ENCODE measurements around the gene DNAJC7.
"Not testable (repeated sequence)": the region's sequence is repeated elsewhere in the genome, so short reads cannot be mapped to it uniquely, and the experiment has no call there.

The DNAJC7 gene

DNA sequence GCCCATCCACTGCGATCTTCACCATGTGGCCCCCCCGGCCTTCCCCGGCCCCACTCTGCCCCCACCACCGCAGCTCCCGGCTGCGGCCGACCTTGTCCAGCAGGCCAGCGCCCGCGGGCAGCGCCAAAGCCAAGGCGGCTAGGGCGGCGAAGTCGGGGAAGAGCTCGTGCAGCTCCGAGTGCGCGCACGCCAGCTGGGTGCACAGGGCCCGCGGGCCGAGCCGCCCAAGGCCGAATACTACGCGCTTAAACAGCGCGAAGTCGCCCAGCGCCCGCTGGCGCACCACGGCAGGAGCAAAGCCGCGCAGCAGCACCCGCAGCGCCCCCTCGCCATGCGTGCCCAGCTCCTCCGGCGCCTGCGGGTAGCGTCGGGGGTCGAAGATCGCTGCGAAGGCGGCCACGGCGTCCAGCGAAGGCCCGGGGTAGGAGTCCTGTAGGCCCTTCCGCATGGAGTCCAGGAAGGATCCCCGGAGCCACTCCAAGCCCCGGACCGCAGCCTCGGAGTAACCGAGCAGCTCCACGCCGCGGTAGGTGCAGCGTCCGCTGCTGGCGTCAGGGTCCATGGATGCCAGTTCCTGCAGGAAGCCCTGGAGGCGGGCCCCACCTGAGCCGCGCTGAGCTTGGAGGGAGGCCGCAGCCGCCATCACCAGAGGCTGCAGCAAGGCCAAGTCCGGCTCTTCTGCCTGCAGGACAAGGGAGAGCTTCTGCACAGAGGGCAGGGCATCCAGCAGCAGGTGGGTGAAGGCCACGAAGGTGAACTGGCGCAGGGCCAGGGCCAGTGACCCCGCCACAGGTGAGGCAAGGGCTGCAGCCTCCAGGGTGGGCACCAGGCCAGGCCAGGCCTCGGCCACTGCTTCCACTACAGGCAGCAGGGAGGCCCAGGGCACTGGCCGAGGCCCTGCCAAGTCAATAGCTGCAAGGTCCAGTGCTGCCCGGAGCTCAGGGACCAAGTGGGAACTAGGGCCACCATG, 22.8 kb upstream of the DNAJC7 start:
- FAIRE-seq: no peak

DNA sequence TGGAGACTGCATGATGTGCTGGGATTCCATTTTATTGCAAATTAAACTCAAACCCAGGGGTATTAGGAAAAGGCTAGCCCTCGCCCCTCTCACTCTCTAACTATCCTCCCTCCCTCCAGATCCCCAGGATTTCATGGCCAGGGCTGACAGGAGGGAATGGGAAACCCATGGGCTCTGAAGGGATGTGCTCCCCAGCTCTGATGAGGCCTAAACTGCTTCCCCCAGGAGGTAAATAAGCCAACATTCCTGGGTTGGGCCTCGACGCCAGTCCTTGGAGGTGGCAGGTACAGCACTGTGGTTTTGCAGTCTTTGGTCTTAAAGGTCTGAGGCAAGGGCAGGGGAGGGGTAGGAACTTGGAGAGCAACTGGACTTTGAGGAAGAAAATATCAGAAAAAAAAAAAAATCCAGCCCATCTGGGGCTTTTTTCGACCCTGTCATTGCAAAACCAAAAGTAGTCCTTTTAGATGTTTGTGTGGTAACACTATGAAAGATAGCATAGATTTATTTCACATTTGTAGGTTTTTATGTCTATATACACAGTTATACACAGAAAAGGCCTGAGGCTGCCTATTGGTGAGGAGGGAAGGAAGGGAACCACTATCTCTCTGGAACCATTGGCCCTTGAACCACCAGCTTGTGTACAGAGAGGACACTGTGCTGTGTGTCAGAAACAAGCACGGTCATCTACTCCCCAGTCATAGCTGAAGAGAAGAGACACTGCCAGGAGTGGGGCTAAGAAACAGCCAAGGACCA, 21.2 kb upstream of the DNAJC7 start:
- FAIRE-seq: no peak

DNA sequence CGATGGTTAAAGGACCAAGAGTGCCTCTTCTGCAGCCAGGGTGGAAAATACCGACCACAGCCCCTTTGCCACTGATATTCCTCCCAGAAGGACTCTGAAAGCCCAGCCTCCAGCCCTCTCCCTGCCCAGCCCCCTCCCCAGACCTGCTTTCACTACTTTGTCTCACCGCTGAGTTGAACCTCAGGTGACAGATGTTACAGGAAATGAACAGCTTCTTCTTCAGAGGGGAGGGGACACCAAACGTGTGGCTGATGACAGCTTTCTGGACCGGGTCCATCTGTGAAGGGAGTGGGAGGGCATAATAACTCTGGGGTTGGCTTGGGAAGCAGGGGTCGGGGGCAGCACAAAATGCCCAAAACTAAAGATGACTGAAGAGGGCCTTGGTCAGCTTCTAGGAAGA, 16.8 kb upstream of the DNAJC7 start:
- no peak for FAIRE-seq

DNA sequence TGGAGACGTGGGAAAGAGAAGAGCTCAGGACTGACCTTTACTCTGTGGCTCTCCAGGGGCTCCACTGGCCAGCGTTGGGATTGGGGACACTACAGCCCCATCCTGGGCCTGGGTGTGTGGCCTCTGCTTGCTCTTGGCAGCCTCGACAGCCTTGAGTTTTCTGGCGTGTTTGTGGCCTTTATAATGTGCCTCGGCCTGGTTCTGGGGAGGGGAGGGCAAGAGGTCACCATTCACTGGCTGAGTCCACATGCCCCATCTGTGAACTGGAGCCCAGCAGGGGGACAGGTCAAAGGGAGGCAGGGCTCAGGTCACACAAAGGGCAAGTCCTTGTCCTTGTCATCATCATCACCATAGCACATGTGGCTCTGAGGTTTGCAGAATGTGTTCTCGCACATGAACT, 14.3 kb upstream of the DNAJC7 start:
- FAIRE-seq: no peak

DNA sequence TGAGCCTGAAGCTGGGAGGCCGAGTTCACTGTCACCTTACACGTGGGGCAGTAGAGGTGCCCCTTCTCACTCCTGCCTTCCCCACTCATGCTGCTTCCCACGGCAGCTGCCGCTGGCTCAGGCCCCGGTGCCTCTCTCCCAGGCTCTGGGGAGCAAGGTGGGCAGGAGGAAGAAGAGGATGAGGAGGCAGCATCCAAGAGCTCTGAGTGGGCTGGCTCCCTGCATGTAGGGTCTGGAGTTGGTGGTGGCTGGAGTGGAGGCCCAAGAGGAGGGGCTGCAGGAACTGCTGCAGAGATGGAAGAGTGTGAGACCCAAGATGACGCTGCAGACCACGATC, 11.5 kb upstream of the DNAJC7 start:
- no peak for FAIRE-seq

DNA sequence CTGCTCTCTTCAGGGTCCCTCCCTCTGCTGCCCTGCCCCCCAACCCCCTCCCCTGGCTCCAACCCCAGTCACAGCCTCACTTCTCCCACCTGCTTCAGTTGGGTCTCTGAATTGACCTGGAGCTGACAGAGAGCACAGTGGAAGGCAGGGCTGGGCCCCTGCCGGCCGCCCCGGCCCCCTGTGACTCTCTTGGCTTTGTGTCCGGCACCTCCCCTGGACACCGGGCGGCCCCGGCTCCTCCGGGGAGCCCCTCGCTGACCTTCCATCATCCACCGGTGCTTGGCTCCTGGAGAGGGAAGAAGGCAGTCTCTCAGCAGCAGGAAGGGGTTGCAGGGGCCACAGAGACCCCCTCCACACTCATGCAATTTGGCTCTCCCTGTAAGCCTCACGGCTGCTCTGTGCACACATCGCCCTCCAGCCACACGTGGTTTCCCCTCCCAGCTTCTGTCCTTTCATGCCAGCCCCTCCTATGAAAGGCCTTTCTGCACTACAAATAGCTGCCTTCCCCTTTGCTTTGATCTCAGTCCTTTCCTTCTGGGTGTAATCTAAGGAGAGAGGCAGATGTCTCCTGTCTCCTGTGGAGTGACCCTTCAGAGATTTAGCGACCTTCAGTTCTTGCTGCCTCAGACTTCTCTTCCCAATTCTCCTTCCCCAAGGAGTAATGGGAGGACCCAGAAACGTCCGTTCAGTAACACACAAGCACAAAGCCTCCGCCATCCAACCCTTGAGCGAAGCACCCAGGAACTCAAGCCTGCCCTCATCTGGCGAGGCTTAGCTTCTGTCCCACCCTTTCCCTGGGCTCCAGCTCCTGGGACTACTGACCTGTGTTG, 10.9 kb upstream of the DNAJC7 start:
- FAIRE-seq: peak; percentile 70

DNA sequence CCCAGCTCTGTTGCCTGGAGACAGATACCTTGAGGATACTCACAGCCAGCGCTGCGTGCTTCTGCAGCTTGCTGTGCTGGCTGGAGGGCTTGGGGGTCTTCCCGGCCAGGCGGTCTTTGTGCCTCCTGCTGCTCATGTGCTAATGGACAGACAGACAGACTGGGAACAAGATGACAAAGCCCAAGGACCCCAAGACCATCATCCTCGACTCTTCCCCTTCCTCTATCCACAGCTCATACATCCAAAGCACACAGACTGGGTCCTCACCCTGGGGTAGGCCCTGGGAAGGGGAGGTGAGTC, 10.3 kb upstream of the DNAJC7 start:
- no peak for FAIRE-seq

DNA sequence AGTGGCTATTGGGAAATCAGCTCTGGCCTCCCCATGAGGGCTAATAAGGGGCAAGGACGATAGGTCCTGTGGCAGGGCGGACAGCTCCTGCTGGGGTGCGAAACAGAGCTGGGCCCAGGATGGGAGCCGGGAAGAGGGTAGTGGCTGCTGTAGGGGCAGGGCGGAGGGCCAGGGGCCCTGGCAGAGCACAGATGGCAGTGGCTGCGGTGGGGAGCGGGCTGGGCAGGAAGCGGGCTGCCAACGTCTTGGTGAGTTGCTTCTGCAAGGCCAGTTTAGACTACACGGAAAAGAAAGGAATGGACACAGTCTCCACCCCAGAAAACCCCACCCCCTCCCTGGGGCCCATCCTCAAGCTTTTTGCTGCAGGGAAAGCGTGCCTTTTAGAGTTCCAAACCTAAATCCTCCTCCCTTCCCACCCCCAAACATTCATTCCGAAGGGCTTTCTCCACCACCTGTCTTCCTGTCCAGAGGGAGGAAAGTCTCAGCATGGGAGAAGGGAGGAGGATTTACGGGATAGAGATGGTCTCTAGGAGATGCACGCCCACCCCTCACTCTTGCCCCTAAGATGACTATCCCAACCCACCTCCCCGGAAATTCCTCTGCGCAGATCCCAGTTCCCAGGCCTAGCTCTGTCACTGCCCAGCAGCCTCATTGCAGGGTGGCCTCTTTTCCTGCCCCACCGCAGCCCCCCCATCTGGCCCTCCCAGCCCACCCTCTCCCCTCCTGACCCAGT, 9.8 kb upstream of the DNAJC7 start:
- FAIRE-seq: no peak

DNA sequence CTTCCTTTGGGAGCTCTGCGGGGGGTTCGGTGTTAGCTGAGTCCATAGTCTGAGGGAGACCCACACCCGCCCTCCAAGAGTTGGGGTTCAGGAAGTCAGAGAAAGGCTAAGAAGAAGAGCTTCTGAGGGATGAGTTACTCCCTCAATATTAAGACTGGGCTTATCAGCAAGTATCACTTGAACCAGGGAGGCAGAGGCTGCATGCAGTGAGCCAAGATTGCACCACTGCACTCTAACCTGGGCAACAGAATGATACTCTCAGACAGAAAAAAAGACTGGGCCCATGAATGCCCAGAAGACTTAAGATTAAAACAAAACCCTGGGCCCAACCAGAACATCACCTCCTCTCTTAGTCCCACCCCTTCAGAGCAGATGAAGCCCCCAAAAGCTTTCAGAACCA, 8.7 kb upstream of the DNAJC7 start:
- FAIRE-seq: no peak

DNA sequence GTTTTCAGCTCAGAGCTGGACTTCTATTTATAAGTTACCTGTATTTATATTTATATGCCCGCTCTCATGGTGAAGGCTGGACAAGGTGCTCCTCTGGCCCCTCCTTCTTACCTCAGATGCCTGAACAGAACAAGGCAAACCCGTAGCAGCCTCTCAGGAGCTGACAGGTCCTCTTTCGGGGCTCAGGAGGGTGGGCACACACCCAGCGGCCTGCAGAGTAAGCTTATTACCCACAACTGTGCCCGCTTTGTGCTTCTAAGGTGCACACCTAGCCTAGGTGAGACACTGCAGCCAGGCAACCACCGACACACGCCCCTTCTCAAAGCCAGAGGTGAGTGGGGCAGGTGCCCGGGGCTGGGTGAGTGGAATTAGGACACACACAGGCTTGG, 7.9 kb upstream of the DNAJC7 start:
- FAIRE-seq: no peak

DNA sequence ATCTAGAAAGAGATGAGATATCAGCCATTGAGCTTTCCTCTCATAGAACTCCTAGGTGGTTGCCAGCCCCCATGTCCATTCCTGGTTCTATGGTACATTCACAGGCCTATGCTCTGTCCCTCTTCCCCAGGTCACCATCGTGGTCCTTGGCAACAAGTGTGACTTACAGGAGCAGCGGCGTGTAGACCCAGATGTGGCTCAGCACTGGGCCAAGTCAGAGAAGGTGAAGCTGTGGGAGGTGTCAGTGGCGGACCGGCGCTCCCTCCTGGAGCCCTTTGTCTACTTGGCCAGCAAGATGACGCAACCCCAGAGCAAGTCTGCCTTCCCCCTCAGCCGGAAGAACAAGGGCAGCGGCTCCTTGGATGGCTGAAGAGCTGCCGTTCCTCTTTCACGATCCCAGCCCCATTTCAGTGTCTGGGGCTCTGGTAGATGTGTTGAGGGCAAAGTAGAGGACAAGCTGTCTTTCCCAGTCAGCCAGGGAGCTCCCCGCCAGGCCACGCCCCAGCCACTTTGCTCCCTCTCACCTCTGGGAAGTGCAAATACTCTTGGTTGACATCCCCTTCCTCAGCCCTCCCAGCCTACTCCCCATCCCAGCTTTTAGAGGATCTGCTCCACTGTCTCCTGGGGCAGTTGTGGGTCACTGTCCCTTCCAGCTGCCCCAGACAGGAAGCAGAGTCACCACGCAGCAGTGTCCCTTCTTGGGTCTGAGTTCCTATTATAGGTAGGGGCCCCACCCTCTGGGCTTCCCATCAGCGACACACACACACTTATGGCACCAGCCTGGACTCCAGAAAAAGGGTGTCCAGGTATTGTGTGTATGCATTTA, 6.5 kb upstream of the DNAJC7 start:
- no peak for FAIRE-seq

DNA sequence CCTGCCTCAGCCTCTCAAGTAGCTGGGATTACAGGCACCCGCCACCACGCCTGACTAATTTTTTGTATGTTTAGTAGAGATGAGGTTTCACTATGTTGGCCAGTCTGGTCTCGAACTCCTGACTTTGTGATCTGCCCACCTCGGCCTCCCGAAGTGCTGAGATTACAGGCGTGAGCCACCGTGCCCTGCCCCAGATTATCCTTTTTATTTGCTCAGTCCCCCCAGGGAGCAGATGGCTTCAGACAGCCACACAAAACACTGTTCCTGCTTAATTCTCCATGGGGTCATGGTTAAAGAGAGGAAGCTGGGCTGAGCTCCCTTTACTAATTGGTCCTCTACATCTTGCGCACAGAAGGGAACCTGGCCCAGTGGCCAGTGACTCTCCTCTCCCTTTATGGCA, 3.6 kb upstream of the DNAJC7 start:
- FAIRE-seq: not testable (repeated sequence)

DNA sequence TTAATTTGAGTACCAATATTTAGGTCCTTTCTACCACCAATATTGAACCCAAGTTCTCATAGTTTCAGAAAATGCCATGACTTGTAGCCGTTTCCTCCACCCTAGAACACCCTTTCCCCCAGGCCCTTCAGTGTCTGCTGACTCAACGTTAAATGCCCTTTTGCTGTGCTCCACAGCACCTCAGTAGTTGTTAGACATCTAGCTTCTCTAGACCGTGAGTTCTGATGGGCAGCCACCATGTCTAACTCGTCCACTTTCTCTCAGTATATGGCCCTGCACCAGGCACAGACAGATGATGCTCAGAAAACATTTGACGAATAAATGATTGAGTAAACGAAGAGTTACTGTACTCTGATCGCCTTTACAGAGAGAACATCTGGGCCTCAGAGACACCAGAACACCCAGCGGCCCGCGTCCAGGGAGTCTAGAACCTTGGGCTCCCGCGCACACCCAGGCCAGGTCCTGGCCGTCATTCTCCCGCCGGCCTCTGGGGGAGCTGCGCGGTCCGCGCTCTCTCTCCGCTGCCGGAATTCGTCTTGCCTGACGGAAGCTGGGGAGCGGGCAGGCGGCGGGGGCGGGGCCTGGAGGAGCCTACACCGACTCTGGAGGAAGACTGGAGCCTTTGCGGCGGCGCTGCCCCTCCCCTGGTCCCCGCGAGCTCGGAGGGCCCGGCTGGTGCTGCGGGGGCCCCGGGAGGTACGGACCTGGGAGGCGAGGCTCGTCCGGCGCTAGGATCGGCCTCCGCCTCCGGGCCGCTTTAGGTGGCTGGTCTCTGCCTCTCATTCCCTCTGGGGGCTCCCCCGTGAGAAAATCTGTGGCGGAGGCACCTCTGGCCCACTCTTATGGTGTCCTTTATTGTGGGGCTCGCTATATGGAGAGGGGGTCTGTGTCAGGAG, 2.5 kb upstream of the DNAJC7 start, which contains the start of gene NKIRAS2:
Gene NKIRAS2, plus strand, starts transcription at position 582 of the 896 bp plus-strand sequence. CDS start 1,488 bp downstream, outside the sequence.
- FAIRE-seq: no peak

DNA sequence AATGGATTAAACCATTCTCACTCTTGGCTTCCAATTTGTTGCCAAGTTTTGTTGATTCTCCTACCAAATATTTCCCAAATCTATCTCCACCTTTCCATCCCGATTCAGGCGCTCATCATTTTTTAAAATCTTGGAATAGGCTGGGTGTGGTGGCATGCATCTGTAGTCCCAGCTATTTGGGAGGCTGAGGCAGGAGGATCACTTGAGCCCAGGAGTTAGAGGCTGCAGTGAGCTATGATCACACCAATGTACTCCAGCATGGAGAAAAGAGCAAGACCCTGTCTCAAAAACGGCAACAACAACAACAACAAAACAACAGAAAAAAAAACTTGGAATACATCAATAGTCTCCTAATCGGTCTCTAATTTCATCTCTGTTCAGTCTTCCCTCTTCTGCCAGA, 1.7 kb upstream of the DNAJC7 start:
- FAIRE-seq: no peak

DNA sequence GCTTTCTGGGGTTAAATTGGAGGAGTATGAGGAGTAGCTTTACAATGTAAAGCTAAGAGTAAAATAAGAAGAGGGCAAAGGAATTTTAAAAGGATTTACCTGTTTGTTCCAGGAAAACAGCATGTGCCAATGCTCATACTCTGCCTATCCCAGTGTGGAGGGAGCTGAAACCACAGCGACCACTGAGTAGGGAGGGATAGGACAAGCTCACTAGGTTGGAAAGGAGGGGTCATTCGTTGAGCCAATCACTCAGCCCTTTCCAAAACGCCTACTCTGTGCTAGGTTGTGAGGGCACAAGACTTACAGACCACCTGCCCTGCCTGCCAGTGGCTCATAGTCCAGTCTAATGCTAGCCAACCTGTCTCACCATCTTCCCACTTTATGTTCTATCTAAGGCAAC, 1.1 kb upstream of the DNAJC7 start:
- FAIRE-seq: no peak

DNA sequence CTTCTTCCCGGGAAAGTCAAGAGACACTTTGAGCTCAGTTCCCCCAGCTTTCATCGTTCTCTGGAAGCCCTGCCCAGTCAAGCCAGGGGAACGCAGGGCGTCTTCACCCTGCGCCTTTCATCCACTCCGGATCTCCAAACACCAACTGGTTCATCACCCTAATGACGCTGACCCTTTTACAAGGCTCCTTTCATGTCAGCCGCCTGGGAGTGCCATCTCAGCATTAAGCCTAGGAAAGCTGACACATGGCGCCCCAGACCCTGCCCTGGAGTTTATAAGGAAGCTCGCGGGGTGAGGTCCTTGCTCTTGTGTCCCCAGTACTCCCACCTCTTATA, 594 bp upstream of the DNAJC7 start:
- FAIRE-seq: no peak

DNA sequence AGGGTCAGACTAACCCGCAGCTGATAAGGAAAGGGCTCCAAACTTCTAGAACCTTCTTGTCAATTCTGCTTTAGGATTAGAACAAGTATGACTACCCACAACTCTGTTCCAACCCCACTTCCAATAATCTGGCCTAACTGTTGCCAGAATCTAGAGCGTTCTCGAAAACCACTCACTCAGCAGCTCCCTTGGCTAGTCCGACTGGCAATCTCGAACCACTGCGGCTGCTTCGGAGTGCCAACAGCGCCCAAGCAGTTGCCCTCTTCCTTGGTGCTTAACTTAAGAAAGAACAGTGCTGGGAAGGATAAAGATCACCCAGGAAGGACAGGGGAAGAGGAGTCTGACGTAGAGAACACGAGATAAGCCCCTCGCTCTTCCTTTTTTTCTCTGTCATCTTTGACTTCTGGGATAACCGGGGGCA, 818 bp downstream of the DNAJC7 start:
- no peak for FAIRE-seq

DNA sequence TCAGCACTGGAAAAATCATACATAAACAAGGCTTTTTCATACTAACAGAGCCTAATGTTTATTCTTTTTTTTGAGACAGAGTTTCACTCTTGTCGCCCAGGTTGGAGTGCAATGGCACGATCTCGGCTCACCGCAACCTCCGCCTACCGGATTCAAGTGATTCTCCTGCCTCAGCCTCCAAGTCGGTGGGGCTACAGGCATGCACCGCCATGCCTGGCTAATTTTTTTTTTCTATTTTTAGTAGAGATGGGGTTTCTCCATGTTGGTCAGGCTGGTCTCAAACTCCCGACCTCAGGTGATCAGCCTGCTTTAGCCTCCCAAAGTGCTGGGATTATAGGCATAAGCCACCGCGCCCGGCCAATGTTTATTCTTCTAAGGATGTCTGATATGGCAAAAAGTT, 3.5 kb downstream of the DNAJC7 start:
- FAIRE-seq: not testable (repeated sequence)

DNA sequence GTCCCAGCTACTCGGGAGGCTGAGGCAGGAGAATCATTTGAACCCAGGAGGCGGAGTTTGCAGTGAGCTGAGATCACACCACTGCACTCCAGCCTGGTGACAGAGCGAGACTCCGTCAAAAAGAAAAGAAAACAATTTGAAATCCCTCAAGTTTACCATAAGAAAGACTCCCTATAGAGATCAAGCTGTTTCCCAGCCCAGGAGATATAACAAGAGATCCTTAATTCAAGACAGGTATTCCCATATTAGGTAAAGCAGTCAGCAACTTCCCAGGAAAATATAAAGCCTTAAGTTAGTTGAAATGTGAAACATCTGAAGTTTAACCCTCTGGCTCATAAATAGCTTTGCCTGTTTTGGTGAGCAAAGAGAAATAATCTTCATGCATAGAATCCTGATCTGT, 4.9 kb downstream of the DNAJC7 start:
- not testable (repeated sequence) for FAIRE-seq

DNA sequence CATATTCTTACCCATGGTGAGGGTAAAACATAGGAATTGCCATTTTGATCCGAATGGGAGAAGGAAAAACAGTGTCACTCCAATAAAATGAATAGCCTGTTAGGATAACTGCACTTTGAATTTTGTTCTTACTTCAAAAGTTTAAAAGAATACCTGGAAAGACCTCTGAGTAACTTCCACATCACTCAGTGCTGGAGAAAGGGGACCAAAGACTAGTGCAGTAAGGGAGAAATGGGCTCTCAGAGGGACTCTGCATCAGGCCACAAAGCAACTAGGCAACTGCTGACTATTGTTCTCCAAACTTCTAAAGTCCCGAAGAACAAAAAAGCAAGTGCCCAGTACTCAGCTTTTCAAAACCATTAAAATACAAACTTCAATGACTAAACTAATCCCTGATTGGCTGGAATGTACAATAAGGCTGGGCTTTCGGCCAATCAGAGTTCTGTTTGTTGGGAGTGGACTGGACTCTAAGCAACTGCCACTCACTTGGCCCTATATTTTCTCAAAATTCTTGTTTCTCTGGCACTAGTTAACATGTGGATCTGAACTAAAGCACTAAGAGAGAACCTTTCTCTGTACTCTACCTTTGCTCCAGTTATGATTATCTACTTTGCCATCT, 6.2 kb downstream of the DNAJC7 start:
- FAIRE-seq: no peak
